AG04450 (cell line): Measurements from ENCODE around the gene TEX10. TPM values are rescaled to one million over a fixed set of nuclear protein-coding genes. Genes with fewer than 3 reads are reported as not detected.
"Not testable (repeated sequence)": the region's sequence is repeated elsewhere in the genome, so short reads cannot be mapped to it uniquely, and the experiment has no call there.

Experiments used
- CTCF ChIA-PET: fragments of 300-600, 350-600 bp; formaldehyde crosslinking; extraction: SDS; loops from one replicate; lab custom pipeline; 2022; ENCODE audit warnings: antibody characterized with exemption, inconsistent platforms; lab: Charles Lee
- POLR2A ChIA-PET: fragments of 350-600 bp; formaldehyde crosslinking; extraction: SDS; loops from one replicate; lab custom pipeline; 2021; ENCODE audit warnings: antibody characterized with exemption, inconsistent platforms; lab: Yijun Ruan, JAX
- DNase-seq: peaks from one replicate; pipeline ENCODE4 v3.0.0-alpha.2; 2011; ENCODE audit warnings: low read depth, low spot score
- H3K27ac ChIP-seq: one replicate; pipeline ENCODE4 v1.5.1; 2012; ENCODE audit warnings: low read depth, low read length, control low read depth
- H3K27me3 ChIP-seq: one replicate; pipeline ENCODE4 v1.6.0; 2012; ENCODE audit warnings: low read length; ENCODE audit not compliant: control insufficient read depth, insufficient read depth
- H3K4me3 ChIP-seq: 2 replicates; pipeline ENCODE4 v1.5.1; 2011; ENCODE audit warnings: mild to moderate bottlenecking, low read depth, low read length, control low read depth
- H3K9me3 ChIP-seq: 2 replicates; pipeline ENCODE4 v1.5.1; 2012; ENCODE audit warnings: low read length; ENCODE audit not compliant: control insufficient read depth, insufficient read depth
- polyA plus RNA-seq: library from polyadenylated mRNA; depleted of rRNA; stranded (reverse); fragments of >200 nt; gene quantifications from 2 replicates; pipeline ENCODE4 v1.2.3, GENCODE V29; 2011
- TF ChIP-seq, protein P1 (sequence below): IDR thresholded peaks from 2 replicates; pipeline ENCODE4 v1.5.1; 2011; ENCODE audit warnings: low read depth, low read length, control low read depth, inconsistent platforms

TEX10 gene
- polyA plus RNA-seq, 1 experiment, result 31.5 TPM

- no peak for DNase-seq
- H3K9me3 ChIP-seq, result peaks cover 8% of the 10 kb centered on the region; the same call in 1 of the 2 replicates
- H3K27ac ChIP-seq, result no peak overlapping the region
- TF ChIP-seq, protein P1, sequence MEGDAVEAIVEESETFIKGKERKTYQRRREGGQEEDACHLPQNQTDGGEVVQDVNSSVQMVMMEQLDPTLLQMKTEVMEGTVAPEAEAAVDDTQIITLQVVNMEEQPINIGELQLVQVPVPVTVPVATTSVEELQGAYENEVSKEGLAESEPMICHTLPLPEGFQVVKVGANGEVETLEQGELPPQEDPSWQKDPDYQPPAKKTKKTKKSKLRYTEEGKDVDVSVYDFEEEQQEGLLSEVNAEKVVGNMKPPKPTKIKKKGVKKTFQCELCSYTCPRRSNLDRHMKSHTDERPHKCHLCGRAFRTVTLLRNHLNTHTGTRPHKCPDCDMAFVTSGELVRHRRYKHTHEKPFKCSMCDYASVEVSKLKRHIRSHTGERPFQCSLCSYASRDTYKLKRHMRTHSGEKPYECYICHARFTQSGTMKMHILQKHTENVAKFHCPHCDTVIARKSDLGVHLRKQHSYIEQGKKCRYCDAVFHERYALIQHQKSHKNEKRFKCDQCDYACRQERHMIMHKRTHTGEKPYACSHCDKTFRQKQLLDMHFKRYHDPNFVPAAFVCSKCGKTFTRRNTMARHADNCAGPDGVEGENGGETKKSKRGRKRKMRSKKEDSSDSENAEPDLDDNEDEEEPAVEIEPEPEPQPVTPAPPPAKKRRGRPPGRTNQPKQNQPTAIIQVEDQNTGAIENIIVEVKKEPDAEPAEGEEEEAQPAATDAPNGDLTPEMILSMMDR, result no peak
- H3K27me3 ChIP-seq, result no peaks in the 10 kb centered on the region
- ChIA-PET POLR2A (no interaction called here), CTCF (no interaction called here)
- no peak overlapping the region for H3K4me3 ChIP-seq
These were observed 42.1 kb upstream of the TEX10 start for GRCh38 chr9:100394816-100395215.

DNA sequence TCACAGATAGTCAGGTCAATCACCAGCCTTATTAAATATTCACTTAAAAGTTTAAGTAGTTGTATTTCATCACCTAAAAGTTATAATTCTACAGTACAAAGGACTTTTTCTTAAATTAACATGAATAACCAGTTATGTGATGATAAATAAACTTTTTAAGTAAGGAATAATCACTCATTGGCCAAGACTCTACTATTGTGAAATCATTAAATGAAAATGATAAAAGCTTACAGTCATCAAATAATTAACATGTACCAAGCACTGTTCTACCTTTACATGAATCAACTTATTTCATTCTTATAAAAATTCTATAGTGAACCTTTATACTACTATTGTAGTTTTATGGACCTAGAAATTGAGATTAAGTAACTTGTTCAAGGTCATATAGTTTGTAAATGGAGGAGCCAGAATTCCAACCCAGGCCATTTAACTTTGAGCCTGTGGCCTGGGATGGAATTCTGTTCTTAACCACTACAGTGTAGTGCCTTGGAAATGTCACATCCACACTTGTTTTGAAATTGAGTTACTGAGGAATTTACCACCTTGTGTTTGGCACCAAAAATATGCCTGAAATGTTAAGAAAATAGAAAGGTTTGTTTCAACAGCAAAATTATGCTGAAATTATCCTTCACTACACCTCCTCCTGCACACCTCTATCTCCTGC is 41.4 kb upstream of the TEX10 start:
- DNase-seq, result no peak
- TF ChIP-seq, protein P1, result no peak
- Histone ChIP-seq H3K27ac (no peak overlapping the region), H3K4me3 (no peak overlapping the region), H3K9me3 (peaks cover 8% of the 10 kb centered on the region; the same call in 1 of the 2 replicates), H3K27me3 (no peaks in the 10 kb centered on the region)
- POLR2A ChIA-PET, result no interaction called here
- CTCF ChIA-PET, result no interaction called here

DNA sequence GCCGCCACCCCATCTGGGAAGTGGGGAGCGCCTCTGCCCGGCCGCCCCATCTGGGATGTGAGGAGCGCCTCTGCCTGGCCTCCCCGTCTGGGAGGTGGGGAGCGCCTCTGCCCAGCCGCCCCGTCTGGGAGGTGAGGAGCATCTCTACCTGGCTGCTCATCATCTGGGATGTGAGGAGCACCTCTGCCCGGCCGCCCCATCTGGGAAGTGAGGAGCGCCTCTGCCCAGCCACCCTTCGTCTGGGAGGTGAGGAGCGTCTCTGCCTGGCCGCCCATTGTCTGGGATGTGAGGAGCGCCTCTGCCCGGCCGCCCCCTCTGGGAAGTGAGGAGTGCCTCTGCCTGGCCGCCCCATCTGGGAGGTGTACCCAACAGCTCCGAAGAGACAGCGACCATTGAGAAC is 40.2 kb upstream of the TEX10 start:
- CTCF ChIA-PET, H3K27ac ChIP-seq, H3K9me3 ChIP-seq, H3K27me3 ChIP-seq, POLR2A ChIA-PET, DNase-seq, H3K4me3 ChIP-seq: not testable (repeated sequence)

GRCh38 chr9:100379862-100380261 is 27.1 kb upstream of the TEX10 start:
- H3K9me3 ChIP-seq, result peaks cover 6% of the 10 kb centered on the region; the same call in 1 of the 2 replicates
- ChIA-PET CTCF (no interaction called here), POLR2A (interaction anchor here (0.6 kb wide), 1 partner anchor 15 kb away, joined by 3 read pairs; no protein-coding TSS in a partner anchor)
- TF ChIP-seq, protein P1, result no peak
- DNase-seq, result peak; percentile 4
- H3K27me3 ChIP-seq, result no peaks in the 10 kb centered on the region
- no peak overlapping the region for H3K4me3 ChIP-seq
- peak overlapping the region; percentile 41 for H3K27ac ChIP-seq

GRCh38 chr9:100377015-100377414 is 24.3 kb upstream of the TEX10 start:
- Histone ChIP-seq H3K27me3 (no peaks in the 10 kb centered on the region), H3K27ac (no peak overlapping the region), H3K9me3 (no peaks in the 10 kb centered on the region; the same call in 1 of the 2 replicates), H3K4me3 (no peak overlapping the region)
- ChIA-PET CTCF (interaction anchor here (0.9 to 1.2 kb wide), 2 partner anchors 30 to 224 kb away, joined by 3 read pairs; no protein-coding TSS in a partner anchor), POLR2A (no interaction called here)
- TF ChIP-seq, protein P1, result no peak
- no peak for DNase-seq
